ENCODE data around the gene ADGRA1.

DNA sequence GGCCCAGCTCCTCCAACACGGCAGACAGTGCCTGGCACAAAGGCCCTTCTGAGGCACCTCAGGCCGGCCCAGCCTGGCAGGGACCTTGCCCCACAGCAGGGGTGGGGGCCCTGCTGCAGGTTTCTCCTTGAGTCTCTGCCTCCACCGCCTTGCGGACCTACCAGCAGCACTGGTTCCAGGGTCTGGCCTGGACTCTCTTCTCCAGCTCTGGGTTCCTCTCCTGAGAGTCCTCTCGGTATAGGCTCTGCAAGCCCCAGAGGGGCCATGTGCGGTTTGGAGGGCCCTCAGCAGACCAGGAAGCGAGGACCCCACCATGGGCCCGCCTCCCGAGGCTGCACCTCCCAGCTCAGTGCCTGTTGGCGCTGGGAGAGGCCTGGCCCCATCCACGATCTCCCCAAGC, 38.1 kb upstream of the ADGRA1 start:
- TF ChIP-seq, protein P1, sequence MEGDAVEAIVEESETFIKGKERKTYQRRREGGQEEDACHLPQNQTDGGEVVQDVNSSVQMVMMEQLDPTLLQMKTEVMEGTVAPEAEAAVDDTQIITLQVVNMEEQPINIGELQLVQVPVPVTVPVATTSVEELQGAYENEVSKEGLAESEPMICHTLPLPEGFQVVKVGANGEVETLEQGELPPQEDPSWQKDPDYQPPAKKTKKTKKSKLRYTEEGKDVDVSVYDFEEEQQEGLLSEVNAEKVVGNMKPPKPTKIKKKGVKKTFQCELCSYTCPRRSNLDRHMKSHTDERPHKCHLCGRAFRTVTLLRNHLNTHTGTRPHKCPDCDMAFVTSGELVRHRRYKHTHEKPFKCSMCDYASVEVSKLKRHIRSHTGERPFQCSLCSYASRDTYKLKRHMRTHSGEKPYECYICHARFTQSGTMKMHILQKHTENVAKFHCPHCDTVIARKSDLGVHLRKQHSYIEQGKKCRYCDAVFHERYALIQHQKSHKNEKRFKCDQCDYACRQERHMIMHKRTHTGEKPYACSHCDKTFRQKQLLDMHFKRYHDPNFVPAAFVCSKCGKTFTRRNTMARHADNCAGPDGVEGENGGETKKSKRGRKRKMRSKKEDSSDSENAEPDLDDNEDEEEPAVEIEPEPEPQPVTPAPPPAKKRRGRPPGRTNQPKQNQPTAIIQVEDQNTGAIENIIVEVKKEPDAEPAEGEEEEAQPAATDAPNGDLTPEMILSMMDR (conservative IDR thresholded peaks at IDR 0.05; ENCODE audit: low read length) = no peak
- no peak for TF ChIP-seq EZH2phosphoT487 (IDR thresholded peaks at IDR 0.05; ENCODE audit: borderline replicate concordance, low read depth, low read length)
